HG03457 (cell line): Measurements from ENCODE around the gene CIAO3.

Experiments
- ATAC-seq: cut with Tn5 transposase; IDR thresholded peaks from one replicate; pipeline ENCODE4 v1.9.1; 2021; ENCODE audit warnings: moderate number of reproducible peaks; ENCODE audit not compliant: unreplicated experiment

Gene CIAO3

DNA sequence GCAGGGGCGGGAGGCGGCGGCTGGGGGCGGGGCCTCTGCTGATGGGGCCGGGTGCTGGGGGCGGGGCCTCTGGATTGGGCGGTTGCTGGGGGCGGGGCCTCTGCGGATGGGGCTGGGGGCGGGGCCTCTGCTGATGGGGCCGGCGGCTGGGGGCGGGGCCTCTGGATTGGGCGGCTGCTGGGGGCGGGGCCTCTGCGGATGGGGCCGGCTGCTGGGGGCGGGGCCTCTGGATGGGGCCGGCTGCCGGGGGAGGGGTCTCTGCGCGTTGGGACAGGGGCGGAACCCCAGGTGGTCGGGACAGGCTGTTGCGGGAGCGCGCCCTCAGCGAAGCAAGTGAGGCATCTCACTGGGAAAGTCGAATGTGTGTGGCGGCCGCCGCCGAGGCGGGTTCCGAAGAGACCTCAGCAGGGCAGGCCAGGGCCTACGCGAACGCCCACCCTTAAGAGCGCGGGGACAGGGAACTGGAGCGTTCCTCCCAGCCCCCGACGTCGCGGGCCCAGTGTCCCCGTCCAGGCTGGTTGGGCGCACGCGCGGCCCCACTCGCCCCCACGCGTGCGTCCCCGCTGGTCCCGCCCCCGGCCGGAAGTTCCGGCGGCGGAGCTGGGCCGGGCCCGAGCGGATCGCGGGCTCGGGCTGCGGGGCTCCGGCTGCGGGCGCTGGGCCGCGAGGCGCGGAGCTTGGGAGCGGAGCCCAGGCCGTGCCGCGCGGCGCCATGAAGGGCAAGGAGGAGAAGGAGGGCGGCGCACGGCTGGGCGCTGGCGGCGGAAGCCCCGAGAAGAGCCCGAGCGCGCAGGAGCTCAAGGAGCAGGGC is 60.8 kb downstream of the CIAO3 start, which contains the start of gene STUB1:
Gene STUB1, plus strand, starts transcription at position 597 of the 811 bp plus-strand sequence. Its CDS starts 116 bp downstream, at position 713.
- ATAC-seq = no peak
